Measurements from ENCODE around the gene STMP1.
"Not testable (repeated sequence)": the region's sequence is repeated elsewhere in the genome, so short reads cannot be mapped to it uniquely, and the experiment has no call there.

STMP1 gene

GRCh38 chr7:135665042-135665441, 2.7 kb downstream of the STMP1 start:
- no peak for DNase-seq

- DNase-seq: no peak
Measured at GRCh38 chr7:135666156-135666555, 3.8 kb downstream of the STMP1 start.

- no peak for DNase-seq
Measured at GRCh38 chr7:135666846-135667245, 4.5 kb downstream of the STMP1 start.

- not testable (repeated sequence) for DNase-seq
Measured at GRCh38 chr7:135667626-135668025, 5.3 kb downstream of the STMP1 start.

GRCh38 chr7:135668852-135669395, 6.6 kb downstream of the STMP1 start:
- not testable (repeated sequence) for DNase-seq

- DNase-seq: no peak
Measured at GRCh38 chr7:135669774-135670173, 7.5 kb downstream of the STMP1 start.

GRCh38 chr7:135670179-135670578, 7.9 kb downstream of the STMP1 start:
- no peak for DNase-seq

- no peak for DNase-seq
Measured at GRCh38 chr7:135672560-135673359, 10.4 kb downstream of the STMP1 start.

GRCh38 chr7:135673360-135673706, 11.0 kb downstream of the STMP1 start:
- DNase-seq: no peak

GRCh38 chr7:135678612-135679575, 16.6 kb downstream of the STMP1 start:
- no peak for DNase-seq

GRCh38 chr7:135681762-135682161, 19.4 kb downstream of the STMP1 start:
- no peak for DNase-seq

GRCh38 chr7:135682191-135682590, 19.9 kb downstream of the STMP1 start:
- no peak for DNase-seq

GRCh38 chr7:135683609-135684008, 21.3 kb downstream of the STMP1 start:
- DNase-seq: no peak

GRCh38 chr7:135684136-135684535, 21.8 kb downstream of the STMP1 start:
- DNase-seq: no peak

GRCh38 chr7:135684699-135685098, 22.4 kb downstream of the STMP1 start:
- DNase-seq: no peak

GRCh38 chr7:135685306-135686084, 23.2 kb downstream of the STMP1 start:
- DNase-seq: no peak

GRCh38 chr7:135687466-135687865, 25.2 kb downstream of the STMP1 start:
- DNase-seq: no peak

GRCh38 chr7:135690566-135690965, 28.3 kb downstream of the STMP1 start:
- no peak for DNase-seq

GRCh38 chr7:135692055-135692454, 29.7 kb downstream of the STMP1 start:
- DNase-seq: no peak

GRCh38 chr7:135692606-135693005, 30.3 kb downstream of the STMP1 start:
- DNase-seq: not testable (repeated sequence)

- DNase-seq: no peak
Measured at GRCh38 chr7:135693558-135693957, 31.2 kb downstream of the STMP1 start.

- no peak for DNase-seq
Measured at GRCh38 chr7:135697276-135698049, 35.1 kb downstream of the STMP1 start.

Data from activated gamma-delta T cell (primary cell).